Astrocyte of the cerebellum (primary cell): ENCODE results near the gene ABCG2.
A peak's percentile ranks its signal among the peaks of the same experiment; 100 is the strongest.
"Not testable (repeated sequence)": the region's sequence is repeated elsewhere in the genome, so short reads cannot be mapped to it uniquely, and the experiment has no call there.

ENCODE experiments used
- DNase-seq: peaks from one replicate; pipeline ENCODE4 v3.0.0-alpha.2; 2011; ENCODE audit warnings: low read depth
- H3K4me3 ChIP-seq: 2 replicates; pipeline ENCODE4 v1.5.1; 2011; ENCODE audit warnings: mild to moderate bottlenecking, low read depth, low read length, moderate library complexity
- in situ Hi-C: cut with HindIII; loops from 2 replicates; pipeline ENCODE4 v1.10.0; 2017; ENCODE audit warnings: low sequenced_read_pairs
- TF ChIP-seq, protein P1 (sequence below): IDR thresholded peaks from 2 replicates; pipeline ENCODE4 v1.5.1; 2012; ENCODE audit warnings: low read length, low read depth, moderate library complexity, mild to moderate bottlenecking; ENCODE audit errors: missing control alignments

Gene ABCG2

DNA sequence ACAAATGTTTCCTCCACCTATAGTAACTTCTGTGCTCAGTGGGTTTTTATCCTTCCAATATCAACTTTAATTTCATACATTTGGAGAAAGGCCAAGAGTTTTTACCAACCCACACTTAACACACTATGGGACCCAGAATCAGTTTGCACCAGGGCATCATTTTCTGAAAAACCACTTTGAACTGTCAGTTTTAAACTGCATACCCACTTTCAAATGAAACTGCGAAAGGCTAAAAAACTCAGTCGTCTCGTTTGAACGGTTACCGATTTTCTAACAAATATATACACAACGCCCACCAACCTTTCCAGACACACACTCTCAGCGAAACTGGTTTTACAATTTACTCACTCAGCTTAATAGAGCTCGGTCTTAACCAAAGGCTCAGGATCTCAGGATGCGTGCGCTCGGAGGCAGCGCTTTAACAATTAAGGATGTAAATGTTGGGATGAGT lies 376 bp downstream of the ABCG2 start:
- H3K4me3 ChIP-seq = peak overlapping the region; percentile 57
- TF ChIP-seq, protein P1, sequence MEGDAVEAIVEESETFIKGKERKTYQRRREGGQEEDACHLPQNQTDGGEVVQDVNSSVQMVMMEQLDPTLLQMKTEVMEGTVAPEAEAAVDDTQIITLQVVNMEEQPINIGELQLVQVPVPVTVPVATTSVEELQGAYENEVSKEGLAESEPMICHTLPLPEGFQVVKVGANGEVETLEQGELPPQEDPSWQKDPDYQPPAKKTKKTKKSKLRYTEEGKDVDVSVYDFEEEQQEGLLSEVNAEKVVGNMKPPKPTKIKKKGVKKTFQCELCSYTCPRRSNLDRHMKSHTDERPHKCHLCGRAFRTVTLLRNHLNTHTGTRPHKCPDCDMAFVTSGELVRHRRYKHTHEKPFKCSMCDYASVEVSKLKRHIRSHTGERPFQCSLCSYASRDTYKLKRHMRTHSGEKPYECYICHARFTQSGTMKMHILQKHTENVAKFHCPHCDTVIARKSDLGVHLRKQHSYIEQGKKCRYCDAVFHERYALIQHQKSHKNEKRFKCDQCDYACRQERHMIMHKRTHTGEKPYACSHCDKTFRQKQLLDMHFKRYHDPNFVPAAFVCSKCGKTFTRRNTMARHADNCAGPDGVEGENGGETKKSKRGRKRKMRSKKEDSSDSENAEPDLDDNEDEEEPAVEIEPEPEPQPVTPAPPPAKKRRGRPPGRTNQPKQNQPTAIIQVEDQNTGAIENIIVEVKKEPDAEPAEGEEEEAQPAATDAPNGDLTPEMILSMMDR = no peak
- DNase-seq = no peak
- in situ Hi-C loops = no loop called here

DNA sequence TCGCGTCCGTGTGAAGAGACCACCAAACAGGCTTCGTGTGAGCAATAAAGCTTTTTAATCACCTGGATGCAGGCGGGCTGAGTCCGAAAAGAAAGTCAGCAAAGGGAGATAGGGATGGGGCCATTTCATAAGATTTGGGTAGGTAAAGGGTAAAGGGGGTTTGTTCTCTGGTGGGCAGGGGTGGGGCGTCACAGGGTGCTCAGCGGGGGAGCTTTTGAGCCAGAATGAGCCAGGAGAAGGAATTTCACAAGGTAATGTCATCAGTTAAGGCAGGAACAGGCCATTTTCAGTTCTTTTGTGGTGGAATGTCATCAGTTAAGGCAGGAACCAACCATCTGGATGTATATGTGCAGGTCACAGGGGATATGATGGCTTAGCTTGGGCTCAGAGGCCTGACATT lies 6.1 kb downstream of the ABCG2 start:
- in situ Hi-C loops, DNase-seq, H3K4me3 ChIP-seq: not testable (repeated sequence)

DNA sequence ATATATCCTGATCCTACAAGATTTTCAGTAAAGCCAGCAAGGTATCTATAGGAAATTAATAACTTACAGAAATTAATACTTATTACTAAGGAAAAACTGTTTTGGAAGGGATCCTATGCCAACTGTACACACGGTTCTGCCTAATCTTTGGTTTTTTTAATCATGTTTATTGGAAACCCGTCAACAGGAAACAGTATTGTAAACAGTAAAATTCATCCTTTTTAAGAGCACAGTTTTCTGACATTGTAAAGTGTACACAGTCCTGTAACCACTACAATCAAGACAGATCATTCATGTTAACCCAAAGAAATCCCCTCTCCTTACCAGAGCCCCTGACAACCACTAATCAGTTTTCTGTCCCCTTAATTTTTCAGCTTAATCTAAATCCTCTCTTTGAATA lies 9.9 kb downstream of the ABCG2 start:
- in situ Hi-C loops = no loop called here
- TF ChIP-seq, protein P1 = no peak
- DNase-seq = no peak
- no peak overlapping the region for H3K4me3 ChIP-seq

DNA sequence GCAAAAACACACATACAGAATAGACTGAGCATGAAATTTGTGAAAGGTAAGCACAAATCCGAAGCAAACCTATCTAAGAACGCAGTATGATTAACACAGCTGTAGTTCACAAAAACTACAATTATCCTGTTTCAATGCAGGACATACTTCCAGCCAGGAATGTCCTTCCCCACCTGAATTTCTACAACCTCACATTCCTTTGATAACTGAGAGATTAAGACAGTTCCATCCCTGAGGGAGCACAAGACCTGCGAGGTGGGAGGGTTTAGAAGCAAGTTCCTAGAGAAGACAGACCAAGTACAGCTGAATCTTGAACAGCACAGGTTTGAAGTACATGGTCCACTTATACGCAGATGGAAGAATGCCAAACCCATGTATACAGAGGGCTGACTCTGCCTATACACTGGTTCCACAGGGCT lies 10.6 kb downstream of the ABCG2 start:
- no peak overlapping the region for H3K4me3 ChIP-seq
- no peak for DNase-seq
- TF ChIP-seq, protein P1 = no peak
- in situ Hi-C loops = no loop called here

DNA sequence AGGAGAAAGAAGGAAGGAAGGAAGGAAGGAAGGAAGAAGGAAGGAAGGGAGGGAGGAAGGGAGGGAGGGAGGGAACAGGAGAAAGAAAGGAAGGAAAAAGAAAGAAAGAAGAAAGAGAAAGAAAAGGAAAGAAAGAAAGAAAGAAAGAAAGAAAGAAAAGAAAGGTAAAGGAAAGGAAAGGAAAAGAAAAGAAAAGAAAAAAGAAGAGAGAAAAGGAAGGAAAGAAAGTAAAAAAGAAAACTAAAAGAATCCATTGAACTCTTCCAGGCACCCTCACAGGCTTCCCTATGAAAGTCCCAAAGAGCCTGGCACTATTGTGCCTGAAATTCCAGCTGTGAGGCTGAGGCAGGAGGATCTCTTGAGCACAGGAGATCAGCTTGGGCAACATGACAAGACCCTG lies 11.5 kb downstream of the ABCG2 start:
- no peak for DNase-seq
- TF ChIP-seq, protein P1 = no peak
- no peak overlapping the region for H3K4me3 ChIP-seq
- in situ Hi-C loops = no loop called here

DNA sequence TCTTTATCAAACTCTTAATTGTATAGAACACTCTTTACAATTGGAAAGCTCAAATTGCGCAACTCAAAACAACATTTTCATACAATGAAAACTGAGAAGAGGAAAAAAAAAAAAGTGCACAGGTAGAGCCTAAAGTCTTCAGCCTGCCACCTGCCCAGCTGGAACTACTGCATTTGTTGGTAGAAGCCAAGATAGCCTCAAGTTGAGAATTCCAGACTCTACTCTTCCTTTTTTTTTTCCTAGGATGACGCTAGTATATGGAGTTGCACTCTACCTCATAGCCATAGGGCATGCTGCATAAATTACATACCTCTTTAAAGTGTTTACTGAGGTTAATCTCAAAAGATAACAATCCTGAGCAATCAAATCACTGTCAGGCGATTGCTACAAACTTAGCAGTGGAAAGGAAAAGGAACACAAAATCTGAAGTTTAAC lies 13.6 kb downstream of the ABCG2 start:
- DNase-seq = no peak
- in situ Hi-C loops = no loop called here
- H3K4me3 ChIP-seq = no peak overlapping the region
- TF ChIP-seq, protein P1 = no peak

DNA sequence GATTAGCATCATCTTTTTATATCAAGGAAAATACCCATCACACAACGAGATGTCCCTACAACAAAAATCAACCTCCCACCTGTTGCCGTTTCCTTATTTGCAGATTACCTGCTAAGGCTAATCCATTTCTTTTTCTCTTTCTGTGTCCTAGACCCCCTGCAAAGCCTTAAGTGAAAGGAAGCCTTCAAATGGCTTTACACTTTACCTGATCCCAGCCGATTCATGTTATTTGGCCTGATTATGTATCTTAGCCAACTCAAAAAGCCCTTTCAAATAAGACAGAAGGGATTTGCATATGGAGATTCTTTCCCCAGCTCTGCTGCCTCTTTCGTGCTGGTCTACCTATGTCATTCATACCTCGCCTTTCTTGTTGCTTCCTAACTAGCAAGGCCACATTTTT lies 14.4 kb downstream of the ABCG2 start:
- in situ Hi-C loops = no loop called here
- no peak overlapping the region for H3K4me3 ChIP-seq
- TF ChIP-seq, protein P1 = no peak
- DNase-seq = no peak
